NT2/D1 (cell line): ENCODE data around the gene CKAP4.

Experiments used
- YY1 ChIP-seq: IDR thresholded peaks from 2 replicates; pipeline ENCODE4 v1.6.1; 2011; ENCODE audit not compliant: insufficient read length, insufficient read depth
- ZNF274 ChIP-seq: IDR thresholded peaks from 2 replicates; pipeline ENCODE4 v1.6.1; 2011; ENCODE audit warnings: mild to moderate bottlenecking, low read depth, low read length

DNA sequence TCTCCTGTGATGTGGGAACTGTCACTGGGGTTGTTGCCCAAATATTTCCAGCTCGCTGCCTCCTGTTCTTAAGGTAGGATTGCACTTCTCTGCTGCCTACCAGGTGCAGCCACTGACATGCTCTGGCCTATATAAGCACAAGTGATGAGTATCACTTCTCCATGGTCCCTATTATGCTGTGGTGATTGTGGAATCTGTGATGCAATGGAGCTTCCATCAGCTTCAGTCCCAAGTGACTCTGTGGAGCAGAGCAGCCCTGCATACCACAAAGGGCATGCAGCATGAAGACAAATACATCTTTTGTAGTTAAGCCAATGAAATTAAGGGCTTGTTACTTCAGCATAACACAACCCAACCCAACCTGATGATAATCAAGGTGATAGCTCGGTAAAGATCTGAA, 43.5 kb downstream of the CKAP4 start:
- no peak for TF ChIP-seq ZNF274
- TF ChIP-seq YY1, result no peak
